Body of pancreas (tissue), 4 donors: ENCODE results near the gene ERC1. TPM values are rescaled to one million over a fixed set of nuclear protein-coding genes. Genes with fewer than 3 reads are reported as not detected.
"Not testable (repeated sequence)": the region's sequence is repeated elsewhere in the genome, so short reads cannot be mapped to it uniquely, and the experiment has no call there.

Source experiments
- ATAC-seq: fragments of 150-250 bp; one replicate; pipeline ENCODE4 v1.9.1; 2016
- DNase-seq, 4 donors: peaks; one replicate each; pipeline ENCODE4 v3.0.0-alpha.2; 2019
- H3K27ac ChIP-seq, 4 donors: fragments of 200-600 bp; sonication (generic); 1 replicate in 3 of 4; 2 replicates in 1 of 4; pipeline versions ENCODE4 v1.5.1 to v1.6.1; 2016 to 2019; ENCODE audit warnings: mild to moderate bottlenecking in 1 of 4, mixed read lengths in 1 of 4, moderate library complexity in 1 of 4
- H3K27me3 ChIP-seq, 2 donors: fragments of 200-600 bp; sonication (generic); one replicate each; pipeline ENCODE4 v1.6.0; 2016; ENCODE audit warnings: mild to moderate bottlenecking in 1 of 2
- H3K36me3 ChIP-seq, 2 donors: fragments of 200-600 bp; sonication (generic); replicated peaks in 1 of 2; 2 replicates each; pipeline ENCODE4 v1.5.1; 2016; ENCODE audit warnings: low read depth in 2 of 2; ENCODE audit not compliant: insufficient read depth in 1 of 2
- H3K4me1 ChIP-seq: fragments of 200-600 bp; sonication (generic); one replicate; pipeline ENCODE4 v1.6.0; 2016
- H3K4me3 ChIP-seq, 2 donors: fragments of 200-600 bp; sonication (generic); 1 replicate in 1 of 2; 2 replicates in 1 of 2; pipeline ENCODE4 v1.5.1; 2016 to 2019
- H3K9me3 ChIP-seq, 3 donors: fragments of 200-600 bp; sonication (generic); 1 replicate in 2 of 3; 2 replicates in 1 of 3; pipeline ENCODE4 v1.5.1; 2016
- CTCF ChIP-seq, 7 experiments: fragments of 450-650 bp in 4 of 7; fragments of 200-600 bp in 3 of 7; sonication (generic) in 3 of 7; IDR thresholded peaks; one replicate each; pipeline ENCODE4 v1.5.1; 2016 to 2019; ENCODE audit warnings: antibody characterized with exemption in 7 of 7
- POLR2A ChIP-seq, 3 donors: fragments of 450-650 bp; IDR thresholded peaks; one replicate each; pipeline ENCODE4 v1.6.1; 2016; ENCODE audit warnings: antibody characterized with exemption in 3 of 3, mild to moderate bottlenecking in 2 of 3
- WGBS, 2 donors: methylation state at CpG; one replicate each; pipeline ENCODE4 v1.1.5; 2017; 5-methylcytosine and 5-hydroxymethylcytosine counted together
- intact Hi-C: fragments of 100-400 bp; cut with DNase I; formaldehyde crosslinking; loops from one replicate; pipeline ENCODE4 v1.15.1; 2023
- total RNA-seq, 2 donors: library from RNA; depleted of rRNA; stranded (reverse); fragments of >200 nt; gene quantifications; one replicate each; pipeline ENCODE4 v1.1.0, GENCODE V29; 2016

ERC1 gene
- total RNA-seq, 2 donors from 2014 or later = 20.8 to 29.0 TPM

GRCh38 chr12:1132311-1132710 lies 141.3 kb downstream of the ERC1 start:
- Histone ChIP-seq H3K4me3 (no peak overlapping the region), H3K27me3 (no peaks in the 10 kb centered on the region), H3K9me3 (no peaks in the 10 kb centered on the region), H3K36me3 (no peaks in the 10 kb centered on the region), H3K27ac (peak overlapping the region in 2 of 4 donors; percentile 9 to 69), H3K4me1 (peaks cover 29% of the 10 kb centered on the region)
- intact Hi-C loops = no loop called here
- ATAC-seq (no peak), DNase-seq (no peak)
- TF ChIP-seq POLR2A (IDR thresholded peaks at IDR 0.05) (no peak), CTCF (IDR thresholded peaks at IDR 0.05) (no peak)
- WGBS, 2 donors = 74% methylated on average over 6 of the region's 6 CpGs

GRCh38 chr12:1138691-1139090 lies 147.7 kb downstream of the ERC1 start:
- H3K4me3 ChIP-seq = no peak overlapping the region
- H3K27me3 ChIP-seq = no peaks in the 10 kb centered on the region
- WGBS, 2 donors = 97 to 99% methylated on average over 4 of the region's 4 CpGs
- DNase-seq (no peak), ATAC-seq (no peak)
- H3K4me1 ChIP-seq = no peaks in the 10 kb centered on the region
- TF ChIP-seq POLR2A (IDR thresholded peaks at IDR 0.05) (no peak), CTCF (IDR thresholded peaks at IDR 0.05) (no peak)
- no peaks in the 10 kb centered on the region for H3K9me3 ChIP-seq
- intact Hi-C loops = no loop called here
- no peak overlapping the region for H3K27ac ChIP-seq
- H3K36me3 ChIP-seq = no peaks in the 10 kb centered on the region

GRCh38 chr12:1146758-1147157 lies 155.7 kb downstream of the ERC1 start:
- H3K4me1 ChIP-seq, H3K36me3 ChIP-seq, H3K27me3 ChIP-seq, intact Hi-C loops, DNase-seq, H3K27ac ChIP-seq, H3K9me3 ChIP-seq, ATAC-seq, H3K4me3 ChIP-seq: not testable (repeated sequence)
- 94 to 100% methylated on average over 4 of the region's 4 CpGs for WGBS, 2 donors

GRCh38 chr12:1147821-1148220 lies 156.8 kb downstream of the ERC1 start:
- Histone ChIP-seq H3K27me3 (no peaks in the 10 kb centered on the region), H3K36me3 (no peaks in the 10 kb centered on the region), H3K4me1 (no peaks in the 10 kb centered on the region), H3K27ac (no peak overlapping the region), H3K4me3 (no peak overlapping the region), H3K9me3 (no peaks in the 10 kb centered on the region)
- ATAC-seq (no peak), DNase-seq (no peak)
- TF ChIP-seq POLR2A (IDR thresholded peaks at IDR 0.05) (no peak), CTCF (IDR thresholded peaks at IDR 0.05) (no peak)
- intact Hi-C loops = no loop called here
- WGBS, 2 donors = 95% methylated on average over 2 of the region's 2 CpGs

GRCh38 chr12:1157046-1157445 lies 166.0 kb downstream of the ERC1 start:
- DNase-seq (no peak), ATAC-seq (no peak)
- WGBS, 2 donors = 44 to 49% methylated on average over 3 of the region's 3 CpGs
- H3K27ac ChIP-seq = no peak overlapping the region
- H3K9me3 ChIP-seq = no peaks in the 10 kb centered on the region
- H3K27me3 ChIP-seq = no peaks in the 10 kb centered on the region
- H3K4me1 ChIP-seq = no peaks in the 10 kb centered on the region
- TF ChIP-seq CTCF (IDR thresholded peaks at IDR 0.05) (no peak), POLR2A (IDR thresholded peaks at IDR 0.05) (no peak)
- no peaks in the 10 kb centered on the region for H3K36me3 ChIP-seq
- intact Hi-C loops = no loop called here
- H3K4me3 ChIP-seq = no peak overlapping the region
